WI38 (cell line): ENCODE measurements around the gene DGKG.

Source experiments
- H3K4me3 ChIP-seq: 2 replicates; pipeline ENCODE4 v1.5.1; 2011; ENCODE audit warnings: low read depth, mild to moderate bottlenecking, control low read depth, low read length
- CTCF ChIP-seq: IDR thresholded peaks from 2 replicates; pipeline ENCODE4 v1.5.1; 2012; ENCODE audit warnings: low read depth, mild to moderate bottlenecking, control low read depth, low read length

The DGKG gene

GRCh38 chr3:186280737-186281136 lies 81.3 kb downstream of the DGKG start:
- H3K4me3 ChIP-seq = no peak overlapping the region; the same call in 1 of the 2 replicates
- no peak for TF ChIP-seq CTCF

GRCh38 chr3:186277268-186277909 lies 84.6 kb downstream of the DGKG start:
- H3K4me3 ChIP-seq = no peak overlapping the region
- peak; percentile 50 for TF ChIP-seq CTCF

GRCh38 chr3:186275436-186275835 lies 86.6 kb downstream of the DGKG start:
- no peak for TF ChIP-seq CTCF
- H3K4me3 ChIP-seq = no peak overlapping the region

GRCh38 chr3:186273586-186273985 lies 88.4 kb downstream of the DGKG start:
- no peak for TF ChIP-seq CTCF
- H3K4me3 ChIP-seq = no peak overlapping the region

GRCh38 chr3:186270701-186271100 lies 91.3 kb downstream of the DGKG start:
- TF ChIP-seq CTCF = no peak

GRCh38 chr3:186268616-186269448 lies 93.2 kb downstream of the DGKG start:
- 0 out of 2 replicates have a peak, but pooled peaks have one; percentile 16 for TF ChIP-seq CTCF
- H3K4me3 ChIP-seq = no peak overlapping the region

More at GRCh38 chr3:186270701-186271100, 91.3 kb downstream of the DGKG start:
- no peak overlapping the region for H3K4me3 ChIP-seq

GRCh38 chr3:186267758-186268157 lies 94.3 kb downstream of the DGKG start:
- no peak for TF ChIP-seq CTCF
- no peak overlapping the region for H3K4me3 ChIP-seq
